Measurements from ENCODE around the gene HDLBP.

DNA sequence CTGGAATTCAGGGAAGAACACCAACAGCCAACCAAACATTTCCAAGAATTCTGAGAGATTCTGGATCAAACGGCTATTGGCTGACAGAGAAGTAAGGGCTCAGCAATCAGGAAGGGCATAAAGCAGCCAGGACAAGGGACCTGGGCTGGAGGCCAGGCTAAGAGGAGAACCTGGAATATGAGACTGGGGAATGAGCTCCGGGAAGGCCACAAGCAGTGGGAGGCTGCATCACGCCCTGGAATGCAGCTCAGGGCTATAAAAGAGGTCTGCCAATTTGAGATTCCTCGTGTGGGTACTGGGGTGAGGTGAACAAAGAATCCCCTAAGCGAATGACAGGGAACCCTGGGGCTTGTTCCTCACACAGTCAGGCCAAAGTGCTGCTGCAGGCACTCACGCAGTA, 66.6 kb downstream of the HDLBP start:
- TF ChIP-seq SIN3A (IDR thresholded peaks at IDR 0.05; ENCODE audit: borderline replicate concordance, insufficient read depth, low read length) (no peak), POLR2AphosphoS5 (IDR thresholded peaks at IDR 0.05; ENCODE audit: low read depth, low read length) (no peak)

Measured in PFSK-1 (cell line).